GM19467 (cell line): ENCODE results near the gene CDK5RAP3.
"Not testable (repeated sequence)": the region's sequence is repeated elsewhere in the genome, so short reads cannot be mapped to it uniquely, and the experiment has no call there.

ENCODE experiments used
- ATAC-seq: cut with Tn5 transposase; IDR thresholded peaks from one replicate; pipeline ENCODE4 v1.9.1; 2021; ENCODE audit warnings: mild to moderate bottlenecking, moderate library complexity; ENCODE audit not compliant: unreplicated experiment

Gene CDK5RAP3

GRCh38 chr17:47996201-47996600, 25.3 kb downstream of the CDK5RAP3 start:
- ATAC-seq: no peak

DNA sequence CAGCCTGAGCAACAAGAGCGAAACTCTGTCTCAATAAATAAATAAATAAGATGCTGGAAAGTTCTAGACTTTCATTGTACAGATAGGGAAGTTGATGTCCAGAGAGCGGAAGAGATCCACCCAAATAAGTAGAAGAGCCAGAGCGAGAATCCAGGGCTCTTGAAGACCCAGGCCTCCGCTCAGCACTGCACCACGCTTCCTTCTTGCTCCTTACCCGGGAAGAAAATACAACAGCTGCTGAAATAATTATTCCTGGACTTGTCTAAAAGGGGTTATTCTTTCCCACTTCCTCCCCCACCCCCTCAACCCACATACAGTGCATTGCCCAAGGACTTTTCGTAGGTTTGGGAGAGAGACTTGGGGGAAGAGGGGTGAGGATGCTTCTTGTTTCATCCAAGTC, 26.7 kb downstream of the CDK5RAP3 start:
- ATAC-seq: no peak

GRCh38 chr17:47998044-47998443, 27.1 kb downstream of the CDK5RAP3 start:
- ATAC-seq: no peak

DNA sequence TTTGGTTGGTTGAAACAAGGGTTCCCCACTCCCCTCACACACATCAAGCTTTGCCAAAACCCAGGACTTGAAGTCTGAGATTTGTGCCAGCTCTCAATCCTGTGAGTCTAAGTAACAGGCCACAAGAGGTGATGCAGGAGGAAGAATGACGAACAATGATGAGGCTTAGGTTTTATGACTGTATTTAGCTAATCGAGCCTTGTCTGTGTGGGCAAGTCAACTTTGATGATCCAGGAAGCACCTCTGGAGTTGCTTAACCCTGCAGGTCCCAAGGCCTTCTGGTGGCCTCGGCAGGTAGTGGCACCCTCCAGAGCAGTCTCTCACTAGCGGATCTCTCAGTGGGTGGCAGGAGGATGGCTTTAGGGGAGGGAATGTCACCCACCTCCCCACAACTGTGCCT, 28.7 kb downstream of the CDK5RAP3 start:
- no peak for ATAC-seq

DNA sequence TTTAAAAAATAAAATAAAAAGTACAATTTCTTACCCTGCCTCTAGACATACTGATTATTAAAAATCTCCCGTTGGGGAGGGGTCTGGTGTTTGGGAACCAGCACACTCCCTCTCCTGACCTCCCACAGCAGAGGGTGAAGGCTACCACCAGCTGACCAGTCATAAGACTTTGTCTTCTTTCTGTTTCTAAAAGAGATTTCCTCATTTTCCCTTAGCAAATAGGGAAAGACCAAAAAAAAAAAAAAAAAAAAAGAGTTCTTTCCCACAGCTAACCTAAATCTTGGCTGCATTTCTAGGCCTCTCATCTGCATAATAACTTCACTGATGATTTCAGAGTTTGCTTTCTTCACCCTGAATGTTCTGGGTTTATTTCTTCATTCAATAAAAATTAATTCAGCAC, 30.3 kb downstream of the CDK5RAP3 start:
- no peak for ATAC-seq

- ATAC-seq: not testable (repeated sequence)
Measured at GRCh38 chr17:48001657-48002056, 30.7 kb downstream of the CDK5RAP3 start.

GRCh38 chr17:48002266-48002915, 31.5 kb downstream of the CDK5RAP3 start:
- ATAC-seq: no peak

- no peak for ATAC-seq
Measured at GRCh38 chr17:48002916-48003416, 32.1 kb downstream of the CDK5RAP3 start.

DNA sequence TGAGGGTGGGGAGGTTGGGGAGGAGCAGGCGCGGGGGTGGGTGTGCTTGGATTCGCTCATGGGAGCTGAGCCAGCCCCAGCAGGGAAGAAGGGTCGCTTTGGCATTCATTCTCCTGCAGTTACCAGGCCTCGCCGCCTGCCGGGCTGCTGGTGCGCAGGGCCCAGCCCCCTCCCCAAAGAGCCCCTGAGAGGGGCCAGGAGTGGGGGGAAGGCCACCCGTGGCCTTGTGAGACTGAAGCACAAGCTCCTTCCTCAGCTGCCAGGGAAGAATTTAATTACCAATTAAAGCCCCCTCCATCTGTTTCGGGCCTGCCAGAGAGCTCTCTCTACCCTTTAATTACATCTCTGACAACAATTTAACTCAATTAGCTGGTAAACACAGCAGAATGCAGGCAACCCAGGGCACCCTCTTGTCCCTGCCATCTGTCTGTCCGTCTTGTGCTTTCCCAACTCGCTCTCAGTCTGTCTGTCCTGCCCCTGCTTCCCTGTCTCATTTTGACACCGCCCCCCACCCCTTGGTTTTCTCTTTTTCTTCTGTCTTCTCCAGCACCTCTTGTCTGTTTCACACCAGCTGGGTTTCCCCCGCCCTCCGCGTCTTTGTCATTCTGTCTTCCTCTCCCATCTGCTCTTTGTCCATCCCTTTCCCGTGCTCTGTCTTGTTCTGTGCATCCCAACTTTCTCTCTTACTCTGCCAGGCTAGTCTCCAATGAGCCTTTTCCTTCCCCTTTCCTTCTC, 32.7 kb downstream of the CDK5RAP3 start:
- ATAC-seq: no peak

GRCh38 chr17:48004983-48005382, 34.1 kb downstream of the CDK5RAP3 start:
- ATAC-seq: no peak

DNA sequence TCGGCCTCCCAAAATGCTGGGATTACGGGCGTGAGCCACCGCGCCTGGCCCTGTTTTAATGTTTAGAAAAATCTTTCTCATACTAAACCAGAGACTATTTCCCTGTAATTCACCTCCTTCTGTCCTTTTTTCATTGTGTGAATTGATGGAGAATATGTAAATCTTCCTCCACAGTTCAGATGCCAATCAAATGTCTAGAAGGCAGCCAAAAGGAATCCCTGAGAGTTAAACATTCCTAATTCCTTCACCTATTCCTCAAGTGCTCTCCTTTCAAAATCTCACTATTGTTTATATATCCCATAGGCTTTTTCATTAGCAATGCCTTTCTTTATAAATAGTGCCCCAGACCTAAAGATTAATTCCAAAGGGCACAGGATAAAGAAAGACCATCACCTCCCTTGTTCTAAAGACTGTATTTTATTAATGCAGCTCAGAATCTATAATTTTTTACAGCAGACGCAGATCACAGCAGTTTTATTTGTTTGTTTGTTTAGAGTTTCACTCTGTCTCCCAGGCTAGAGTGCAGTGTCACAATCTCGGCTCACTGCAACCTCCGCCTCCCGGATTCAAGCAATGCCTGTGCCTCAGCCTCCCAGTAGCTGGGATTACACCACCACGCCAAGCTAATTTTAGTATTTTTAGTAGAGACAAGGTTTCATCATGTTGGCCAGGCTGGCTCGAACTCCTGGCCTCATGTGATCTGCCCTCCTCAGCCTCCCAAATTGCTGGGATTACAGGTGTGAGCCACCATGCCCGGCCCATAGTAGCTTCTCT, 36.2 kb downstream of the CDK5RAP3 start:
- no peak for ATAC-seq

DNA sequence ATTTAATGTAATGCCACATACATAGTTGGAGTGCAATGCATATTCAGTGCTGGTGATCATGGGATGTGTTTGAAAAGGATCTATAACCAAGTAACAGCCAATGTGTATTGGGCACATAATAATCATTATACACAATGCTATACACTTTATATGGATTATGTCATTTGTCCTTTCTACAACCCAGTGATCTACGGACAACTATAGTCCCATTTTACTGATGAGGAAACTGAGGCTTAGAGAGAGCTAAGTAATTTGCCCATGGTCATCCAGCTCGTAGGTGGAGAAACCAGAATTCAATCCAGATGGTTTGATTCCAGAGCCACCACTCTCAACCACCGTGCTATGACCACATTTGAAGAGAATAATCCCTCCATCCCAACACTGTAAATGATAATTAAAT, 39.3 kb downstream of the CDK5RAP3 start:
- ATAC-seq: no peak

DNA sequence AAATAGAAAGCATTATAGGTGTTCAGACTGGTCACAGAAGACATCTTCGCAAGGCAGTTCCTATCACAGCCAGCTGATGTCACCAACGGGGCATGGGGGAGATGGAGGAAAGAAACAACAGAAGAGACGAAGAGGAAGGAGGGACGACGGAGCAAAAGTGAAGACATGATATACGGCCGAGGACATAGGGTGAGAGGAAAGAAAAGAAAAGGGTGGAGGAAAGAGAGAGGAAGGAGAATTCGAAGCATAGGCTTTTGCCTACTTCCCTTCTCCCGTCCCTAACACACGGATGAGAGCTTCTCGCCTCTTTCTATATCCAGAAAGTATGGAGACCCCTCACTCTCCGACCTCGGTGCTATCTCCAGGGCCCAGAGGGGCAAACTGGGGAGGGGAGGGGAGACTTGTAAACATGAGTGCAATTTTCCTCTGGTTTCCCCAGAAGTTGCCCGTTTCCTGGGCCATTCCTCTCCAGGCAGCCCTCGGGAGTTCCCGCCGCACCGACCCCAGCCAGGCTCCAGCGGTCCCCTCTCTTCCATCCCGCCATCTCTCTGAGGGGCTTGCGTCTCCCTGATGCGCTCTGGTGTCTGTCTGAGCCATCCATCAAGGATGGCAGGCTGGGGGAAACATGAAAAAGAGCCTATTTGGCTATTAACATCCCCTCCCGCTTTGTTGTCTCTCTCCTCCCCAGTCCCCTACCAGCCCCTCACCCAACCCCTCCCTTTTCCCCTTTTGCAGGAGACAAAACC, 40.7 kb downstream of the CDK5RAP3 start:
- ATAC-seq: no peak

- ATAC-seq: no peak
Measured at GRCh38 chr17:48012151-48012520, 41.2 kb downstream of the CDK5RAP3 start.

DNA sequence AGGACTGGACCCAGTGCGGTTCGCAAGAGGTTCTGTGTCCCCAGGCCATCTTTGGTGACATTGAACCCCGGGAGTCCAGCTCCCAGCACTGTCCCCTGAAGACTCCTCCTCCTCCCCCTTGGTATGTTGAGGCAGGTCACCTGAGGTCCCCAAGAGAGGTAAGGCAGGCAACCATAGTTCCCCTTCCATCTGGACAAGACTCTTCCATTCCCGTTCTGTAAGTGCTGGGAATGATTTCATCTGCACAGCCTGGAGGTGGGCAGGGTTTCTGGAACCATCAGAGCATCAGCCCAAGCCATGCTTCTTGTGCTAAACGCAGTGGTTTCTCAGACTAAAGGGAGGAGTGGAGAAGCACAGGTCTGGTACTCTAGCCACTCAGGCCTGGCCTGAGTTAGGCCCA, 41.7 kb downstream of the CDK5RAP3 start:
- no peak for ATAC-seq

GRCh38 chr17:48013876-48014594, 43.1 kb downstream of the CDK5RAP3 start:
- no peak for ATAC-seq

GRCh38 chr17:48014595-48015111, 43.7 kb downstream of the CDK5RAP3 start:
- ATAC-seq: no peak

- no peak for ATAC-seq
Measured at GRCh38 chr17:48016112-48016511, 45.2 kb downstream of the CDK5RAP3 start.

GRCh38 chr17:48017817-48018158, 46.9 kb downstream of the CDK5RAP3 start:
- ATAC-seq: not testable (repeated sequence)

DNA sequence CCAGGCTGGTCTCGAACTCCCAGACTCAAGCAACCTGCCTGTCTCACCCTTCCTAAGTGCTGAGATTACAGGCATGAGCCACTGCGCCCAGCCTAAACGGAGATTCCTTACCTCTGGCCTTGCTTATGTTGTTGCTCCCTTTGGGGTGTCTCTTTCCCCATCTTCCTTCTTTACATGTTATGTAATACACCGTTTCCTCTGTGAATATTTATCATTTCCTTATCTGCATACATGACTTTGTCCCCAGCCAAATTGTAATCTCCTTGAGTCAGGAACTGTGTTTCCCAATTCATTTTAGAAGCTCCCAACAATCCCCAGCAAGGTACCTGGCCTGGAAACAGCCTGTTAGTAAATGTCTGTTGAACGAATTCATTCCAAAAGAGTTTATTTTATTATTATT, 51.0 kb downstream of the CDK5RAP3 start:
- no peak for ATAC-seq
